GM18867 (cell line): Measurements from ENCODE around the gene AUTS2.
"Not testable (repeated sequence)": the region's sequence is repeated elsewhere in the genome, so short reads cannot be mapped to it uniquely, and the experiment has no call there.

Source experiments
- ATAC-seq: cut with Tn5 transposase; IDR thresholded peaks from one replicate; pipeline ENCODE4 v1.9.1; 2021; ENCODE audit warnings: mild to moderate bottlenecking, moderate library complexity; ENCODE audit not compliant: unreplicated experiment

Gene AUTS2

GRCh38 chr7:70266186-70266585, 667.9 kb downstream of the AUTS2 start:
- ATAC-seq = no peak

- no peak for ATAC-seq
These were observed 669.3 kb downstream of the AUTS2 start for GRCh38 chr7:70267381-70268120.

GRCh38 chr7:70268179-70268578, 669.9 kb downstream of the AUTS2 start:
- ATAC-seq = no peak

GRCh38 chr7:70270149-70270548, 671.9 kb downstream of the AUTS2 start:
- no peak for ATAC-seq

- ATAC-seq = no peak
These were observed 673.4 kb downstream of the AUTS2 start for GRCh38 chr7:70271617-70272081.

GRCh38 chr7:70275570-70275969, 677.3 kb downstream of the AUTS2 start:
- not testable (repeated sequence) for ATAC-seq

- ATAC-seq = no peak
These were observed 686.9 kb downstream of the AUTS2 start for GRCh38 chr7:70285187-70285586.

- no peak for ATAC-seq
These were observed 687.6 kb downstream of the AUTS2 start for GRCh38 chr7:70285854-70286253.

- no peak for ATAC-seq
These were observed 690.6 kb downstream of the AUTS2 start for GRCh38 chr7:70288781-70289456.

- no peak for ATAC-seq
These were observed 694.4 kb downstream of the AUTS2 start for GRCh38 chr7:70292716-70293115.

- ATAC-seq = no peak
These were observed 696.1 kb downstream of the AUTS2 start for GRCh38 chr7:70294211-70294911.

- ATAC-seq = no peak
These were observed 700.7 kb downstream of the AUTS2 start for GRCh38 chr7:70298780-70299471.

- ATAC-seq = no peak
These were observed 701.2 kb downstream of the AUTS2 start for GRCh38 chr7:70299472-70299807.

GRCh38 chr7:70301673-70302185, 703.5 kb downstream of the AUTS2 start:
- no peak for ATAC-seq

GRCh38 chr7:70303309-70303708, 705.0 kb downstream of the AUTS2 start:
- no peak for ATAC-seq

- ATAC-seq = no peak
These were observed 705.5 kb downstream of the AUTS2 start for GRCh38 chr7:70303780-70304179.

GRCh38 chr7:70306173-70306572, 707.9 kb downstream of the AUTS2 start:
- ATAC-seq = no peak

GRCh38 chr7:70307544-70308106, 709.4 kb downstream of the AUTS2 start:
- ATAC-seq = no peak

- ATAC-seq = no peak
These were observed 714.1 kb downstream of the AUTS2 start for GRCh38 chr7:70312336-70312735.

GRCh38 chr7:70313271-70313670, 715.0 kb downstream of the AUTS2 start:
- no peak for ATAC-seq

- ATAC-seq = no peak
These were observed 715.4 kb downstream of the AUTS2 start for GRCh38 chr7:70313687-70314086.
